Neural progenitor cell (in vitro differentiated cells): Measurements from ENCODE around the gene NEU1. TPM values are rescaled to one million over a fixed set of nuclear protein-coding genes. Genes with fewer than 3 reads are reported as not detected.
"Not testable (repeated sequence)": the region's sequence is repeated elsewhere in the genome, so short reads cannot be mapped to it uniquely, and the experiment has no call there.

ENCODE experiments used
- DNase-seq: peaks from one replicate; pipeline ENCODE4 v3.0.0-alpha.2; 2016; ENCODE audit warnings: low spot score
- H2AFZ ChIP-seq: fragments of 200-600 bp; sonication (generic); replicated peaks from 2 replicates; pipeline ENCODE4 v1.6.1; 2016; ENCODE audit warnings: antibody characterized with exemption
- H3F3A ChIP-seq: fragments of 200-600 bp; sonication (generic); 2 replicates; pipeline ENCODE4 v1.6.1; 2016; ENCODE audit warnings: antibody characterized with exemption, low read depth
- H3K27ac ChIP-seq: fragments of 200-600 bp; sonication (generic); 2 replicates; pipeline ENCODE4 v1.5.1; 2016; ENCODE audit warnings: mild to moderate bottlenecking
- H3K27me3 ChIP-seq: fragments of 200-600 bp; sonication (generic); 2 replicates; pipeline ENCODE4 v1.6.1; 2016; ENCODE audit warnings: mild to moderate bottlenecking, moderate library complexity
- H3K36me3 ChIP-seq: fragments of 200-600 bp; sonication (generic); 2 replicates; pipeline ENCODE4 v1.5.1; 2016
- H3K4me1 ChIP-seq: fragments of 200-600 bp; sonication (generic); 2 replicates; pipeline ENCODE4 v1.6.1; 2016; ENCODE audit warnings: mixed run types
- H3K4me2 ChIP-seq: fragments of 200-600 bp; sonication (generic); 2 replicates; pipeline ENCODE4 v1.6.1; 2016
- H3K4me3 ChIP-seq: fragments of 200-600 bp; sonication (generic); 2 replicates; pipeline ENCODE4 v1.5.1; 2016
- H3K79me2 ChIP-seq: fragments of 200-600 bp; sonication (generic); 2 replicates; pipeline ENCODE4 v1.6.1; 2016; ENCODE audit warnings: low read depth
- H3K9ac ChIP-seq: fragments of 200-600 bp; sonication (generic); 2 replicates; pipeline ENCODE4 v1.6.1; 2016
- H3K9me3 ChIP-seq: fragments of 200-600 bp; sonication (generic); 2 replicates; pipeline ENCODE4 v1.5.1; 2016; ENCODE audit warnings: low read depth
- H4K20me1 ChIP-seq: fragments of 200-600 bp; sonication (generic); 2 replicates; pipeline ENCODE4 v1.6.1; 2016; ENCODE audit warnings: low read depth
- H3K27ac Mint-ChIP-seq: 3 replicates; pipeline ENCODE4 v1.8.0; 2021; ENCODE audit warnings: mixed read lengths
- H3K27me3 Mint-ChIP-seq: 2 replicates; pipeline ENCODE4 v1.8.0; 2022; ENCODE audit warnings: low read depth, mild to moderate bottlenecking, inconsistent platforms, moderate library complexity, mixed read lengths; ENCODE audit not compliant: insufficient read depth
- H3K36me3 Mint-ChIP-seq: 3 replicates; pipeline ENCODE4 v1.8.0; 2021; ENCODE audit warnings: mixed read lengths
- H3K4me1 Mint-ChIP-seq: 3 replicates; pipeline ENCODE4 v1.8.0; 2021; ENCODE audit warnings: mixed read lengths
- H3K4me3 Mint-ChIP-seq: 3 replicates; pipeline ENCODE4 v1.8.0; 2021; ENCODE audit warnings: mild to moderate bottlenecking, moderate library complexity, mixed read lengths
- H3K9me3 Mint-ChIP-seq: 3 replicates; pipeline ENCODE4 v1.8.0; 2020; ENCODE audit warnings: mixed read lengths
- CTCF ChIP-seq: fragments of 200-600 bp; sonication (generic); IDR thresholded peaks from 2 replicates; pipeline ENCODE4 v1.5.1; 2017; ENCODE audit warnings: antibody characterized with exemption, mild to moderate bottlenecking
- EZH2 ChIP-seq: fragments of 200-600 bp; sonication (generic); IDR thresholded peaks from 2 replicates; pipeline ENCODE4 v1.6.1; 2017; ENCODE audit warnings: antibody characterized with exemption, mild to moderate bottlenecking, moderate library complexity
- EZH2phosphoT487 ChIP-seq: fragments of 200-600 bp; sonication (generic); IDR thresholded peaks from 2 replicates; pipeline ENCODE4 v1.6.1; 2017; ENCODE audit warnings: antibody characterized with exemption
- total RNA-seq: library from RNA; depleted of rRNA; stranded (reverse); fragments of >200 nt; gene quantifications from 2 replicates; pipeline ENCODE4 v1.2.3, GENCODE V29; 2015; ENCODE audit warnings: low replicate concordance

NEU1 gene
- total RNA-seq, 1 donor from 2014 or later = 17.4 TPM

GRCh38 chr6:31825553-31825952 lies 37.1 kb downstream of the NEU1 start:
- peaks cover 2% of the 10 kb centered on the region for H3K27me3 Mint-ChIP-seq
- no peak overlapping the region for H3K4me2 ChIP-seq
- no peak for TF ChIP-seq EZH2phosphoT487
- no peak for TF ChIP-seq EZH2
- TF ChIP-seq CTCF = no peak
- no peaks in the 10 kb centered on the region for H4K20me1 ChIP-seq
- H3K4me1 ChIP-seq = peaks cover 8% of the 10 kb centered on the region
- no peaks in the 10 kb centered on the region for H3K36me3 ChIP-seq
- H3K9me3 Mint-ChIP-seq = no peaks in the 10 kb centered on the region
- H3K9ac ChIP-seq = no peak overlapping the region
- H3K4me1 Mint-ChIP-seq = peaks cover 49% of the 10 kb centered on the region
- no peaks in the 10 kb centered on the region for H3K36me3 Mint-ChIP-seq
- H3K27ac ChIP-seq = no peak overlapping the region
- H3K27me3 ChIP-seq = peaks cover 4% of the 10 kb centered on the region
- H2AFZ ChIP-seq = no peak overlapping the region
- H3F3A ChIP-seq = peaks cover 49% of the 10 kb centered on the region
- no peak overlapping the region for H3K4me3 ChIP-seq
- no peak overlapping the region for H3K27ac Mint-ChIP-seq
- no peak for DNase-seq
- H3K9me3 ChIP-seq = no peaks in the 10 kb centered on the region
- H3K79me2 ChIP-seq = peaks cover 11% of the 10 kb centered on the region
- H3K4me3 Mint-ChIP-seq = peak overlapping the region; percentile 89

GRCh38 chr6:31823592-31824196 lies 38.9 kb downstream of the NEU1 start:
- peaks cover 62% of the 10 kb centered on the region for H3F3A ChIP-seq
- Mint-ChIP-seq H3K27ac (peak overlapping the region; percentile 78), H3K4me1 (peaks cover 43% of the 10 kb centered on the region), H3K4me3 (peak overlapping the region; percentile 63)
- not testable (repeated sequence) for H3K9me3 ChIP-seq, H3K27ac ChIP-seq, H3K79me2 ChIP-seq, H4K20me1 ChIP-seq, H3K36me3 ChIP-seq, H3K9me3 Mint-ChIP-seq, H3K9ac ChIP-seq, DNase-seq, H3K36me3 Mint-ChIP-seq, H3K4me3 ChIP-seq, H3K4me1 ChIP-seq, H3K27me3 Mint-ChIP-seq, H3K4me2 ChIP-seq, H2AFZ ChIP-seq, H3K27me3 ChIP-seq

DNA sequence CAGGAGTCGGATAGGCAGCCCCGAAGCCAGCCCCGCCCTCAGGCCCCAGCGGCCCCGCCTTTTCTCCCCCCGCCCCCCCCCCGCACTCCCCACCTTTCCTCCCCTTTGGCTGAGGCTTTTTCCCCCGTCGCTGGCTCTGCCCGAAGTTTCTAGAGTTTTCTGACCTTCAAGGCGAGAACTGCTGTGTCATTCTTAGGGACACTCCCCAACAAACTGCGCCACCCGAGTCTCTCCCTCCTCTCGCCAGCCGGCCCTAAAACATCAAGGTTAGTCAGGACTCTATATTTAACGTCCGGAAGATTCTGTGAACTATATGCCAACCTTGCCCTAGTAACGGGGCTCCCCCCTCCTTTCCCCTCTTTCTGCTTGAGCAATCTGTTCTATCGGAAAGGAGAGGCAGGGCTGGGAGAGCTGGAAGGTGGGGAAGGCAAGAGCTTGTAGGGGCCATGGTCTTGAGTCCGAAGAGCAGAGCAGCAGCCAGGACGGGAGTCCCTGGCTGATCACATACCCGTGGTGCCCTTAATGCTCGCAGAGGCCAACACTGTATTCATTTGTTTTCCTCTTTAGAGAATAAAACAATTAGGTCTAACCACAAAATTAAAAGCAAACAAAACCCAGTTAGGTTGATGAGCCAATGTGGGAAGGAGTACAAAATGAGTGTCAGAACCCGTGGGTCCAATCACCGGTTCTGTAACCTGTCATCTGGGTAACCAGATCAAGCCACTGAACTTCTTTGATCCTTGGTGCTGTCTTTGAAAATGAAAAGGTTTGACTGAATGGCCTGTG lies 40.4 kb downstream of the NEU1 start:
- Histone ChIP-seq H3K36me3 (no peaks in the 10 kb centered on the region), H2AFZ (peak overlapping the region; percentile 93), H3K4me3 (peak overlapping the region; percentile 64), H3F3A (peaks cover 72% of the 10 kb centered on the region), H3K27ac (no peak overlapping the region), H4K20me1 (no peaks in the 10 kb centered on the region), H3K9ac (no peak overlapping the region), H3K4me2 (peak overlapping the region; percentile 78), H3K9me3 (no peaks in the 10 kb centered on the region), H3K4me1 (peaks cover 15% of the 10 kb centered on the region), H3K27me3 (no peaks in the 10 kb centered on the region), H3K79me2 (peaks cover 11% of the 10 kb centered on the region)
- Mint-ChIP-seq H3K9me3 (peaks cover 12% of the 10 kb centered on the region), H3K4me3 (peak overlapping the region; percentile 89), H3K4me1 (peaks cover 46% of the 10 kb centered on the region), H3K27ac (peak overlapping the region; percentile 96), H3K36me3 (peaks cover 4% of the 10 kb centered on the region), H3K27me3 (peaks cover 2% of the 10 kb centered on the region)
- DNase-seq = peak; percentile 67
- TF ChIP-seq EZH2phosphoT487 (no peak), EZH2 (no peak), CTCF (no peak)
